Astrocyte (in vitro differentiated cells and primary cell): ENCODE data around the gene FSTL5. TPM values are rescaled to one million over a fixed set of nuclear protein-coding genes. Genes with fewer than 3 reads are reported as not detected.
A peak's percentile ranks its signal among the peaks of the same experiment; 100 is the strongest.

ENCODE experiments used
- DNase-seq: peaks from one replicate; pipeline ENCODE4 v3.0.0-alpha.2; 2010; ENCODE audit warnings: low read depth
- FAIRE-seq: peaks from 2 replicates; lab custom pipeline; 2011; peaks lifted over from hg19 to GRCh38; lab: Jason Lieb, UNC
- H2AFZ ChIP-seq: 2 replicates; pipeline ENCODE4 v1.6.0; 2012; ENCODE audit warnings: low read depth, low read length, inconsistent platforms
- H3K27ac ChIP-seq: 2 replicates; pipeline ENCODE4 v1.5.1; 2011; ENCODE audit warnings: low read depth, low read length, inconsistent platforms
- H3K27me3 ChIP-seq: 2 replicates; pipeline ENCODE4 v1.6.0; 2011; ENCODE audit warnings: low read length, inconsistent platforms; ENCODE audit not compliant: insufficient read depth
- H3K36me3 ChIP-seq: 2 replicates; pipeline ENCODE4 v1.5.1; 2011; ENCODE audit warnings: low read length, inconsistent platforms; ENCODE audit not compliant: insufficient read depth
- H3K4me1 ChIP-seq: 2 replicates; pipeline ENCODE4 v1.5.1; 2011; ENCODE audit warnings: low read length, inconsistent platforms; ENCODE audit not compliant: insufficient read depth
- H3K4me2 ChIP-seq: 2 replicates; pipeline ENCODE4 v1.6.0; 2012; ENCODE audit warnings: low read length, inconsistent platforms
- H3K4me3 ChIP-seq: 2 replicates; pipeline ENCODE4 v1.5.1; 2011; ENCODE audit warnings: low read depth, mild to moderate bottlenecking, low read length, inconsistent platforms; ENCODE audit not compliant: insufficient read depth
- H3K79me2 ChIP-seq: 2 replicates; pipeline ENCODE4 v1.6.0; 2012; ENCODE audit warnings: mild to moderate bottlenecking, low read length, inconsistent platforms; ENCODE audit not compliant: insufficient read depth
- H3K9ac ChIP-seq: 2 replicates; pipeline ENCODE4 v1.6.0; 2012; ENCODE audit warnings: mild to moderate bottlenecking, low read length, inconsistent platforms
- H3K9me3 ChIP-seq: 2 replicates; pipeline ENCODE4 v1.5.1; 2012; ENCODE audit warnings: low read depth, mild to moderate bottlenecking, low read length, inconsistent platforms; ENCODE audit not compliant: insufficient read depth
- H4K20me1 ChIP-seq: 2 replicates; pipeline ENCODE4 v1.6.0; 2012; ENCODE audit warnings: low read length, inconsistent platforms; ENCODE audit not compliant: insufficient read depth
- H3K27ac Mint-ChIP-seq: one replicate; pipeline ENCODE4 v1.8.0; 2021; ENCODE audit warnings: mild to moderate bottlenecking, mixed read lengths; ENCODE audit not compliant: unreplicated experiment
- H3K27me3 Mint-ChIP-seq: one replicate; pipeline ENCODE4 v1.8.0; 2021; ENCODE audit warnings: low read depth, mixed read lengths; ENCODE audit not compliant: unreplicated experiment
- H3K36me3 Mint-ChIP-seq: one replicate; pipeline ENCODE4 v1.8.0; 2021; ENCODE audit warnings: low read depth, mixed read lengths; ENCODE audit not compliant: unreplicated experiment
- H3K4me1 Mint-ChIP-seq: one replicate; pipeline ENCODE4 v1.8.0; 2021; ENCODE audit warnings: low read depth, mixed read lengths; ENCODE audit not compliant: unreplicated experiment
- H3K4me3 Mint-ChIP-seq: one replicate; pipeline ENCODE4 v1.8.0; 2021; ENCODE audit warnings: mild to moderate bottlenecking, moderate library complexity, mixed read lengths; ENCODE audit not compliant: unreplicated experiment
- H3K9me3 Mint-ChIP-seq: one replicate; pipeline ENCODE4 v1.8.0; 2021; ENCODE audit warnings: mild to moderate bottlenecking, mixed read lengths; ENCODE audit not compliant: unreplicated experiment
- CTCF ChIP-seq: IDR thresholded peaks from 2 replicates; pipeline ENCODE4 v1.5.1; 2011; ENCODE audit warnings: low read depth, mild to moderate bottlenecking, inconsistent platforms, low read length, moderate library complexity; ENCODE audit not compliant: insufficient read depth
- EZH2 ChIP-seq: IDR thresholded peaks from 2 replicates; pipeline ENCODE4 v1.6.1; 2012; ENCODE audit warnings: mild to moderate bottlenecking, low read length, inconsistent platforms; ENCODE audit not compliant: insufficient read depth
- total RNA-seq: library from RNA; stranded (reverse); gene quantifications from 2 replicates; pipeline ENCODE4 v1.2.1, GENCODE V29; 2021

The FSTL5 gene
- total RNA-seq, 1 donor from 2014 or later, result 0.43 TPM

- no peak overlapping the region for H2AFZ ChIP-seq
- H3K27me3 ChIP-seq, result no peaks in the 10 kb centered on the region
- no peaks in the 10 kb centered on the region for H3K9me3 Mint-ChIP-seq
- H3K27ac Mint-ChIP-seq, result no peak overlapping the region
- peaks cover 13% of the 10 kb centered on the region for H3K4me1 Mint-ChIP-seq
- no peak overlapping the region for H3K9ac ChIP-seq
- H3K27ac ChIP-seq, result no peak overlapping the region
- no peaks in the 10 kb centered on the region for H4K20me1 ChIP-seq
- no peaks in the 10 kb centered on the region for H3K27me3 Mint-ChIP-seq
- DNase-seq (no peak), FAIRE-seq (no peak)
- H3K36me3 ChIP-seq, result no peaks in the 10 kb centered on the region
- no peaks in the 10 kb centered on the region for H3K9me3 ChIP-seq
- no peak overlapping the region for H3K4me2 ChIP-seq
- no peaks in the 10 kb centered on the region for H3K4me1 ChIP-seq
- H3K79me2 ChIP-seq, result no peaks in the 10 kb centered on the region
- no peak overlapping the region for H3K4me3 ChIP-seq
- no peak overlapping the region for H3K4me3 Mint-ChIP-seq
- no peaks in the 10 kb centered on the region for H3K36me3 Mint-ChIP-seq
- TF ChIP-seq CTCF (no peak), EZH2 (no peak)
Observed at GRCh38 chr4:161454860-161455259, 708.9 kb downstream of the FSTL5 start.

GRCh38 chr4:161448550-161449180, 715.1 kb downstream of the FSTL5 start:
- DNase-seq (no peak), FAIRE-seq (no peak)
- no peak overlapping the region for H3K4me2 ChIP-seq
- no peak overlapping the region for H2AFZ ChIP-seq
- no peaks in the 10 kb centered on the region for H3K4me1 ChIP-seq
- no peaks in the 10 kb centered on the region for H3K36me3 ChIP-seq
- Mint-ChIP-seq H3K9me3 (no peaks in the 10 kb centered on the region), H3K4me3 (no peak overlapping the region), H3K27ac (no peak overlapping the region), H3K4me1 (peaks cover 4% of the 10 kb centered on the region), H3K36me3 (no peaks in the 10 kb centered on the region), H3K27me3 (no peaks in the 10 kb centered on the region)
- no peak overlapping the region for H3K4me3 ChIP-seq
- H3K27ac ChIP-seq, result no peak overlapping the region
- no peaks in the 10 kb centered on the region for H3K9me3 ChIP-seq
- no peaks in the 10 kb centered on the region for H3K27me3 ChIP-seq
- no peaks in the 10 kb centered on the region for H3K79me2 ChIP-seq
- no peak for TF ChIP-seq CTCF
- no peak for TF ChIP-seq EZH2
- H3K9ac ChIP-seq, result no peak overlapping the region
- no peaks in the 10 kb centered on the region for H4K20me1 ChIP-seq

- Histone ChIP-seq H2AFZ (no peak overlapping the region), H3K36me3 (no peaks in the 10 kb centered on the region), H3K27ac (no peak overlapping the region), H3K27me3 (no peaks in the 10 kb centered on the region), H4K20me1 (no peaks in the 10 kb centered on the region), H3K4me1 (no peaks in the 10 kb centered on the region), H3K9me3 (no peaks in the 10 kb centered on the region), H3K9ac (no peak overlapping the region), H3K79me2 (no peaks in the 10 kb centered on the region), H3K4me3 (no peak overlapping the region), H3K4me2 (no peak overlapping the region)
- H3K36me3 Mint-ChIP-seq, result no peaks in the 10 kb centered on the region
- no peak for TF ChIP-seq EZH2
- no peak for TF ChIP-seq CTCF
- peaks cover 4% of the 10 kb centered on the region for H3K4me1 Mint-ChIP-seq
- H3K27me3 Mint-ChIP-seq, result no peaks in the 10 kb centered on the region
- no peaks in the 10 kb centered on the region for H3K9me3 Mint-ChIP-seq
- no peak overlapping the region for H3K27ac Mint-ChIP-seq
- no peak overlapping the region for H3K4me3 Mint-ChIP-seq
- peak; percentile 11 for DNase-seq
- no peak for FAIRE-seq
Observed at GRCh38 chr4:161444626-161445025, 719.2 kb downstream of the FSTL5 start.
